Calu3 (cell line): Measurements from ENCODE around the gene PROZ. TPM values are rescaled to one million over a fixed set of nuclear protein-coding genes. Genes with fewer than 3 reads are reported as not detected.

Experiments
- BruUV-seq: library from RNA; stranded (reverse); fragments of 400-500 nt; replicated peaks from 2 replicates; lab custom pipeline; 2021; lab: Mats Ljungman, UMichigan
- CTCF ChIA-PET: fragments of 300-600 bp; sonication (Branson Sonifier 250); formaldehyde crosslinking; loops from one replicate; lab custom pipeline; 2022; ENCODE audit warnings: antibody characterized with exemption; lab: Charles Lee
- DNase-seq: peaks from one replicate; pipeline ENCODE4 v3.0.0; 2022
- H3K27ac Mint-ChIP-seq: one replicate; pipeline ENCODE4 v1.8.0; 2022; ENCODE audit warnings: mixed read lengths; ENCODE audit not compliant: unreplicated experiment
- H3K27me3 Mint-ChIP-seq: one replicate; pipeline ENCODE4 v1.8.0; 2022; ENCODE audit warnings: mixed read lengths; ENCODE audit not compliant: unreplicated experiment
- H3K36me3 Mint-ChIP-seq: one replicate; pipeline ENCODE4 v1.8.0; 2022; ENCODE audit warnings: mild to moderate bottlenecking, moderate library complexity, mixed read lengths; ENCODE audit not compliant: insufficient read depth, unreplicated experiment
- H3K4me1 Mint-ChIP-seq: one replicate; pipeline ENCODE4 v1.8.0; 2022; ENCODE audit warnings: mild to moderate bottlenecking, low read depth, mixed read lengths; ENCODE audit not compliant: unreplicated experiment
- H3K4me3 Mint-ChIP-seq: one replicate; pipeline ENCODE4 v1.8.0; 2022; ENCODE audit warnings: mild to moderate bottlenecking, low read depth, moderate library complexity, mixed read lengths; ENCODE audit not compliant: unreplicated experiment
- H3K9me3 Mint-ChIP-seq: one replicate; pipeline ENCODE4 v1.8.0; 2022; ENCODE audit warnings: low read depth, mixed read lengths; ENCODE audit not compliant: unreplicated experiment
- intact Hi-C: fragments of 100-400 bp; cut with micrococcal nuclease; formaldehyde crosslinking; loops from one replicate; pipeline ENCODE4 v1.10.0; 2022; ENCODE audit not compliant: unreplicated experiment
- total RNA-seq: library from RNA; stranded (reverse); gene quantifications from 2 replicates; pipeline ENCODE4 v1.2.3, GENCODE V29; 2022
- TF ChIP-seq, protein P1 (sequence below): fragments of 200-600 bp; IDR thresholded peaks from one replicate; pipeline ENCODE4 v1.8.0; 2022; ENCODE audit warnings: antibody characterized with exemption; ENCODE audit not compliant: unreplicated experiment

PROZ gene
- total RNA-seq, 1 experiment from 2014 or later = not detected

- H3K4me3 Mint-ChIP-seq = no peak overlapping the region
- H3K27ac Mint-ChIP-seq = no peak overlapping the region
- BruUV-seq = no TSS peak
- TF ChIP-seq, protein P1, sequence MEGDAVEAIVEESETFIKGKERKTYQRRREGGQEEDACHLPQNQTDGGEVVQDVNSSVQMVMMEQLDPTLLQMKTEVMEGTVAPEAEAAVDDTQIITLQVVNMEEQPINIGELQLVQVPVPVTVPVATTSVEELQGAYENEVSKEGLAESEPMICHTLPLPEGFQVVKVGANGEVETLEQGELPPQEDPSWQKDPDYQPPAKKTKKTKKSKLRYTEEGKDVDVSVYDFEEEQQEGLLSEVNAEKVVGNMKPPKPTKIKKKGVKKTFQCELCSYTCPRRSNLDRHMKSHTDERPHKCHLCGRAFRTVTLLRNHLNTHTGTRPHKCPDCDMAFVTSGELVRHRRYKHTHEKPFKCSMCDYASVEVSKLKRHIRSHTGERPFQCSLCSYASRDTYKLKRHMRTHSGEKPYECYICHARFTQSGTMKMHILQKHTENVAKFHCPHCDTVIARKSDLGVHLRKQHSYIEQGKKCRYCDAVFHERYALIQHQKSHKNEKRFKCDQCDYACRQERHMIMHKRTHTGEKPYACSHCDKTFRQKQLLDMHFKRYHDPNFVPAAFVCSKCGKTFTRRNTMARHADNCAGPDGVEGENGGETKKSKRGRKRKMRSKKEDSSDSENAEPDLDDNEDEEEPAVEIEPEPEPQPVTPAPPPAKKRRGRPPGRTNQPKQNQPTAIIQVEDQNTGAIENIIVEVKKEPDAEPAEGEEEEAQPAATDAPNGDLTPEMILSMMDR = no peak
- peaks cover 13% of the 10 kb centered on the region for H3K36me3 Mint-ChIP-seq
- DNase-seq = no peak
- CTCF ChIA-PET = no interaction called here
- no peaks in the 10 kb centered on the region for H3K9me3 Mint-ChIP-seq
- H3K27me3 Mint-ChIP-seq = peaks cover 35% of the 10 kb centered on the region
- intact Hi-C loops = no loop called here
- H3K4me1 Mint-ChIP-seq = peaks cover 11% of the 10 kb centered on the region
Observed at GRCh38 chr13:113150550-113151365, 7.7 kb upstream of the PROZ start.

- peaks cover 11% of the 10 kb centered on the region for H3K4me1 Mint-ChIP-seq
- intact Hi-C loops = no loop called here
- H3K27ac Mint-ChIP-seq = peak overlapping the region; percentile 67
- H3K27me3 Mint-ChIP-seq = peaks cover 32% of the 10 kb centered on the region
- no TSS peak for BruUV-seq
- no peaks in the 10 kb centered on the region for H3K9me3 Mint-ChIP-seq
- DNase-seq = no peak
- CTCF ChIA-PET = interaction anchor here (0.9 kb wide), 1 partner anchor 58 kb away, joined by 3 read pairs; no protein-coding TSS in a partner anchor
- TF ChIP-seq, protein P1 = no peak
- H3K4me3 Mint-ChIP-seq = peak overlapping the region; percentile 67
- H3K36me3 Mint-ChIP-seq = peaks cover 13% of the 10 kb centered on the region
Observed at GRCh38 chr13:113151745-113152690, 6.4 kb upstream of the PROZ start.

- Mint-ChIP-seq H3K9me3 (no peaks in the 10 kb centered on the region), H3K27ac (peak overlapping the region; percentile 67), H3K36me3 (peaks cover 13% of the 10 kb centered on the region), H3K4me3 (peak overlapping the region; percentile 67), H3K4me1 (peaks cover 11% of the 10 kb centered on the region), H3K27me3 (peaks cover 33% of the 10 kb centered on the region)
- intact Hi-C loops = no loop called here
- BruUV-seq = no TSS peak
- DNase-seq = no peak
- TF ChIP-seq, protein P1 = no peak
- CTCF ChIA-PET = no interaction called here
Observed at GRCh38 chr13:113152691-113152983, 5.8 kb upstream of the PROZ start.

GRCh38 chr13:113152984-113153809, 5.3 kb upstream of the PROZ start:
- Mint-ChIP-seq H3K36me3 (peaks cover 13% of the 10 kb centered on the region), H3K4me1 (peaks cover 11% of the 10 kb centered on the region), H3K27me3 (peaks cover 39% of the 10 kb centered on the region), H3K4me3 (peak overlapping the region; percentile 67), H3K27ac (peak overlapping the region; percentile 67), H3K9me3 (no peaks in the 10 kb centered on the region)
- DNase-seq = peak; percentile 2
- CTCF ChIA-PET = no interaction called here
- intact Hi-C loops = no loop called here
- BruUV-seq = no TSS peak
- TF ChIP-seq, protein P1 = no peak
